ENCODE measurements around the gene NCOA7.
A peak's percentile ranks its signal among the peaks of the same experiment; 100 is the strongest.
"Not testable (repeated sequence)": the region's sequence is repeated elsewhere in the genome, so short reads cannot be mapped to it uniquely, and the experiment has no call there.

Gene NCOA7

DNA sequence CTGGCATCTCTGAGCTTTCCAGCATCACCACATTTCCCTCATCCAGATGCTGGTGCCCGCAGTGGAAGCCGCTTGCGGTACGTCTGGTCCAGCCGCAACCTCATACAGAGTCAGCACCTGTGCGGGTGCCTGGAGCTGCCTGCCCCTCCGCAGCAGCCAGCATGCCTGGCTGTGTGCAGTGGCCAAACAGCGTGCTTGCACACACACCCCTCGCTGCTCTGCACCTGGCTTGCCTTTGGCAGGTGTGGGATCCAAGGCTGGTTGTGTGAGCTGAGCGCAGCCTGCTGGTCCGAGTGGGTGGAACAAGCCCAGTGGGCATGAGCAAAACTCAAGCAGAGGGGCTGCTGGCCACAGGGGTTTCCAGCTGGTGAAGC is 162.7 kb downstream of the NCOA7 start:
- peak; percentile 93 for DNase-seq

DNA sequence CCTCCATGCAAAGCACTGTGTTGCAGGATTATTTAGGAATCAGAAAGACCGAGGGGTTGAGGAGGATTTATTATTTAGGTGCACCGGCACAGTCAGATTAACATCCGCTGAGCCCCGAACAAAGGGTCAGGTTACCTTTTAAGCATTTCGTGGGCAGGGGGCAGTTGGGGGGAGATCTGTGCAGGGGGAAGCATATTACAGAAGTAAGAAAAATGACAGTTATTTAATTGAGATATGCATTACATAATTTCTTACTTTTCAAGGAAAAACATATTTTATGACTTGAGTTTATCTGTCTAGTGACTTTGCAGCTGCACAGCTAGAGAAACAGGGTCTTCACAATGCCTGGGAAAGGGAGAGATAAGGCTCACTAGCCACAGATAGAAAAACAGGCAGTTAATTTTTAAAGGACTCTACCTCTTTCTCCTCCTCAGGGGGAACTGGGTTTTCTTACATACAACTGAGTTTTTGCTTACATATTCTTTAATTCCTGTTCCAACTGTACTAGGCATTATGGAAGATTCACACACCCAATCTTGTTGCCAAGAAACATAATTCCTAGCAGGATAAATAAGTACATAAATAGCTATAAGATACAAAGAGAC is 164.1 kb downstream of the NCOA7 start:
- DNase-seq: no peak

- no peak for DNase-seq
Measured at GRCh38 chr6:125955973-125956372, 165.2 kb downstream of the NCOA7 start.

DNA sequence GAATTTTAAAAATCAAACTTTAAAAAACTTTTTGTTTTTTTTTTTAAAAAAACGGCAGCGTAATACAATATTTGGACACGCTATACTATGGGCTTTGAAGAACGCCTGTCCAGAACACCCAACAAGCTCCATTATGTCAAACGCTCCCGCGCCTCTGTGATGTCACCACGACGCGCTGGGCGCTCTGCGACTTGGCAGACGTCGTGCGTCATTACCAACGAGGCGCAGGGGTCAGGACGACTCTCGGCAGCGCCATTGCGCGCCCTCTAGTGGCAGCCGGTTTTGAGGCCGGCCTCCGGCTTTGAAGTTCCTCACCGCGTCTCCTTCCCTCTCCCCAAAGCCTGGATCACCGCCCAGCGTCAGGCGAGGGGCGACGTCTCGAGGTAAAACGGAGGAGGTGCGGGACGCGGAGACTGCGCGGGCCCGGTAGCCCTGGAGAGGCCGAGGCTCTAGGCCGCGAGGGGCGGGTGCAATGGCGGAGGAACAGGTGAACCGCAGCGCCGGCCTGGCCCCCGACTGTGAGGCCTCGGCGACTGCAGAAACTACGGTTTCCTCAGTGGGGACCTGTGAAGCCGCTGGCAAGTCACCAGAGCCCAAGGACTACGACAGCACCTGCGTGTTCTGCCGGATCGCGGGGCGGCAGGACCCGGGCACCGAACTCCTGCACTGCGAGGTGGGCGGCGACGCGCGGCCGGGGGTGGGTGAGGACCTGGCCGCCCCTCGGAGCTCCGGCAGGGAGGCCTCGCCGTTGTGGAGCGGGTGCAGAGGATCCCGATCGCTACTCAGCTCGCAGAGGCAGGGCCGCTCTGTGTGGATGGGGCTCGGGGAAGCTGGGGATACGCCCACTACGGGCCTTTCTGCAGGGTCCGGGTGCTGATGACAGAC is 166.0 kb downstream of the NCOA7 start, which contains the start of gene HINT3:
Gene HINT3 (plus strand): TSS at position 265 of the 885 bp plus-strand sequence. CDS start 208 bp downstream, at position 473.
- peak; percentile 98 for DNase-seq

GRCh38 chr6:125957391-125957693 is 166.6 kb downstream of the NCOA7 start:
- DNase-seq: no peak

GRCh38 chr6:125957845-125958244 is 167.1 kb downstream of the NCOA7 start:
- no peak for DNase-seq

GRCh38 chr6:125959041-125959440 is 168.3 kb downstream of the NCOA7 start:
- no peak for DNase-seq

DNA sequence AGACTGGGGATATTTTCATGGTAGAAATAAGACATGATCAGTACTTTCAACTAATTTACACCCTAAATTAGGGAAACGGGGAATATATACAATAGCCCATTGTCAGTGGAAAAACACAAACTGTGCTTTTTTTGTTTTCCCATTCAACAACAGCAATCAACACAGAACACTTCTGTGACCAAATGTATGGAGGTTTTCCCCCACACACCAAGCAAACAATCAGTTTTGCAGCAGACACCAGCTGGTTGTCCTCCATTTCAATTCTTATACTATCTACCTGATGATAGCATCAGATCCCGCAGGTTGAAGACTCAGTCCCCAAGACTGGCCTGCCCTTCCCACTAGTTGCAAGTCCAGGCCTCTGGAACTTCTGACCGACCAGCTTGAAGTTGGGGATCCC is 170.4 kb downstream of the NCOA7 start:
- DNase-seq: no peak

DNA sequence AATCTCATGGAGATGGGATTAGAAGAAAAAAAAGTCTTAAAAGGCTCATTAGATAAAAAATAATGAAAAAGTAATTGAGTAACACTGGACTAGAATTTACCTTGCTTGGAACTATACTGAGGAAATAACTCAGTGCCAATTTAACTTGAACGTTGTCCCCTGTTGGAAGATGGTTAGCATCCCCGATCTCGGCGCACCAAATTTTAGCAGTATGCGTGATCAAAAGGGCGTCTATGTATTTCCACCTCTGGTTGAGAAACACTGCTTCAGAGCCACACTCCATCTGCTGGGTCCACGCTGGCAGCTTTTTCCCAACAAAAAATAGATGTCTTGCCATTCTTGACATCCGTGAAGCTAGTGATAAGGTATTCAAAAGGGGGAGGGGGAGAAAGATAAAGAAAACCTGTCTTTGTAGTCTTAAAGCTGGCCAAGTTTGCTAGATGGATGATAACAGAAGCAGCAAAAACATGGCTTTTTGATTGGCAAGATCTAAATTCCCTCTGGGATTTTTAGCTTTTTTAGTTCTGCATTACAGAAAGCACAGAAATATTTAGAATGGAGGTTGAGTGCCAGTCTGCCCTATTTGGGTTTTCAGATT is 172.2 kb downstream of the NCOA7 start:
- no peak for DNase-seq

- no peak for DNase-seq
Measured at GRCh38 chr6:125963817-125964216, 173.1 kb downstream of the NCOA7 start.

DNA sequence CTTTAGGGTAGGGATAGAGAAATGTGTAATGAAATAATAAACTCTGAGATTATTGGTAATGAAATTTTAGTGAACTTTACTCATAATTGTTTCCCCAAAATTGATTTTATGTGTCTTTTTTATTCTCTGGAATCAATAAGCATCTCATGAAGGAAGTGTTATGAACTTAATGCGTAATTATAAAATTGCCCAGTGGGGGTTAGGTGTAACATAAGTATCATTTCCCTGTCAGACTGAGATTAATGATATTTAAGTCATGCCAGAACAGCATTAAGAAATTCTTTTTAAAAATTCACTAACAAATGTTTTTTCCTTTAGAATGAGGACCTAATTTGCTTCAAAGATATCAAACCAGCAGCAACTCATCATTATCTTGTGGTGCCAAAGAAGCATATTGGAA is 175.8 kb downstream of the NCOA7 start:
- no peak for DNase-seq

GRCh38 chr6:125968493-125968892 is 177.7 kb downstream of the NCOA7 start:
- no peak for DNase-seq

- DNase-seq: no peak
Measured at GRCh38 chr6:125970760-125971159, 180.0 kb downstream of the NCOA7 start.

DNA sequence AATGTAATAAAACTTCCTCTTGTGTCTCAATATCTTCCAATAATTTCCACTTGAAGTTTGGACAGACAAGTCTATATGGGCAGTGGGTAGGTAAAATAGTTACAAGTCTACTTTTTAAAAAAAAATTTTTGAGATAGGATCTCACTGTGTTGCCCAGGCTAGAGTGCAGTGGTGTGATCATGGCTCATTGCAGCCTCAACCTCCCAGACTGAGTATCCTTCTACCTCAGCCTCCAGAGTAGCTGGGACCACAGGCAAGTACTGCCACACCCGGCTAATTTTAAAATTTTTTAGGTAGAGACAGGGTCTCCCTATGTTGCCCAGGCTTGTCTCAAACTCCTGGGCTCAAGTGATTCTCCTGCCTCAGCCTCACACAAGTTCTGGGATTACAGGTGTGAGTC is 181.7 kb downstream of the NCOA7 start:
- DNase-seq: not testable (repeated sequence)

DNA sequence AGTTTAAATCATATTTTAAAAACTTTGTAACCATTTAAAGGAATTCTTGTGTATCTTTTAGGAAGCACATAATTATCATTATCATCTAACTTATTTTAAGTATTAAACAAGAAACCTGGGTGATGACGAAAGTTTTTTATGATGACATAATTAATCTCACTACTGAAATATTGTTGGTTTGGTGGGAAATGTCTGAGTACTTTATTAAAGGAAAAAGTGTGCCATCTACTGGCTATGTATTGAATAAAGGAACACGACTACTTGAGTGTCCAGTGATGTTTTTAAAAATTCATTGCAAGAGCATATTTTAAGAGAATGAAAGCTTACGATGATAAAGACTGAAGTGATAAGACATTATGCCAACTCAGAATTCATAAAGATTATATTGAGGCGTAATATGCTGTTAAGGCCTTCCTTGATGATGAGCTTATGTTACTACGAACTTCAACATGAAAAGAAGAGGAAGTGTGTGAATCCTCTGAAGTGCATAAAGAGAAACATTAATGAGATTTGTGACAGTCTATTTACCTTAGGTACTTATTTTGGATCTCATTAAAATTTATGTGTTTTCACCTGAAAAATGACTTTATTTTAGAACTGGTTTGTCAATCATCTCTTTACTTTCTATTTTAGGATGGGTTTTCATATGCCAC is 183.6 kb downstream of the NCOA7 start:
- DNase-seq: no peak

DNA sequence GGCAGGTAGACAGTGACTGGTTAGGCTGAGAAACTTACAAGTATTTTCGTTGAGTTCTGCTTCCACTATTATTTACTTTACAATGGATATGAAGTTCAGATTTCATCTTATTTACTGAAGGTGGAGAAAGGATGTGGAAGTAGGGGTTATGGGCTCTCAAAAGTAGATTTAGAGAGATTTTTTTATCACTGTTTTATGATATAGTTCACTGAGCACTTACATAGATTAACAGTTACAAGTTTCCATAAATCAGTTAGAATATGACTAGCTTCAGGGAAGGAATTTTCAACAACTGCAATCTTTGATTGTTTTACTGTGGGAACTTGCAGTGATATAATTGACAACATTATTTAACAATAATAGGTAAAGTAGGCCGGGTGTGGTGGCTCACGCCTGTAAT is 188.3 kb downstream of the NCOA7 start:
- no peak for DNase-seq
